ENCODE results near the gene MTHFS. TPM values are rescaled to one million over a fixed set of nuclear protein-coding genes. Genes with fewer than 3 reads are reported as not detected.

MTHFS gene
- total and polyA plus RNA-seq, 7 donors, result 7.8 to 30.5 (median 16.2) TPM

DNA sequence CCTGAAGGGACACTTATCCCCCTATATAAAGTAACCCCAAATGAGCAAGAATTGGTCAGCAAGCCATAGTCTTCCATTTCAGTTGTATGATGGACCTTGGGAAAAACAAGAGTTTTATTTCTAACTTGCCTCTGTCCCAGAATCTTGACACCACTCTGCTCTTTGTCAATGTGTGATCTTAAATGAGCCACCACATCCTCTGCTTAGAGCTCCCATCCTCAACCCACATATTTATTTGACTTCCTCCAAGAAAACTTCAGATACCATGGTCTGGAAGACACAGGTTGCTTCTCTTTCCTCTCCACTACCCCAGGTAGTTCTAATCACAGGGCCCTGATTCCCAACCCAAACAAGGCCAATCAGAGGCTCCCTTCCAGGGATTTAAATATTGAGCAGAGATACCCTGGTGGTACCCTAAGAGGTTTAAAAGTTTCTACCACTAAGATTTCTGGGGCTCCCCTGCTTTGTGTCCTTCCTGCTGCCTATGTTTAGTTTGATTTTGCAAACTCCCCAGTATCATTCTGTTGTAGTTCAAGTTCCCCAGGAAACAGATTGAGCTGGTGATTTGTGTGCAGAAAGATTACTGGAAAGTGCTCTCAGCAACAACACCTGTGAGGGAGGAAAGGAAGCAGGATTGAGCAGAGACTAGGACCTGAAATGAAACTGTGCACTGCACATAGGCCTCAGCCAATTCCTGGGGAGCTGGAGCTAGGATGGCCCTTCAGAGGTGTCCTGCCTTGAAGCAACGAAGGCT is 64.3 kb downstream of the MTHFS start:
- Histone ChIP-seq H3K4me1 (no peaks in the 10 kb centered on the region), H3K9me3 (no peaks in the 10 kb centered on the region), H3K27me3 (ENCODE audit: insufficient read depth in 3 of 3, low read length in 2 of 3) (no peaks in the 10 kb centered on the region), H3K27ac (no peak overlapping the region), H3K4me3 (no peak overlapping the region), H3K36me3 (ENCODE audit: insufficient read depth in 1 of 2, low read depth in 1 of 2) (no peaks in the 10 kb centered on the region)
- WGBS, 3 donors, result 85 to 96% (median 93%) methylated on average over 1 of the region's 1 CpG
- ATAC-seq (no peak), DNase-seq (no peak)
- TF ChIP-seq, protein P1, sequence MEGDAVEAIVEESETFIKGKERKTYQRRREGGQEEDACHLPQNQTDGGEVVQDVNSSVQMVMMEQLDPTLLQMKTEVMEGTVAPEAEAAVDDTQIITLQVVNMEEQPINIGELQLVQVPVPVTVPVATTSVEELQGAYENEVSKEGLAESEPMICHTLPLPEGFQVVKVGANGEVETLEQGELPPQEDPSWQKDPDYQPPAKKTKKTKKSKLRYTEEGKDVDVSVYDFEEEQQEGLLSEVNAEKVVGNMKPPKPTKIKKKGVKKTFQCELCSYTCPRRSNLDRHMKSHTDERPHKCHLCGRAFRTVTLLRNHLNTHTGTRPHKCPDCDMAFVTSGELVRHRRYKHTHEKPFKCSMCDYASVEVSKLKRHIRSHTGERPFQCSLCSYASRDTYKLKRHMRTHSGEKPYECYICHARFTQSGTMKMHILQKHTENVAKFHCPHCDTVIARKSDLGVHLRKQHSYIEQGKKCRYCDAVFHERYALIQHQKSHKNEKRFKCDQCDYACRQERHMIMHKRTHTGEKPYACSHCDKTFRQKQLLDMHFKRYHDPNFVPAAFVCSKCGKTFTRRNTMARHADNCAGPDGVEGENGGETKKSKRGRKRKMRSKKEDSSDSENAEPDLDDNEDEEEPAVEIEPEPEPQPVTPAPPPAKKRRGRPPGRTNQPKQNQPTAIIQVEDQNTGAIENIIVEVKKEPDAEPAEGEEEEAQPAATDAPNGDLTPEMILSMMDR (IDR thresholded peaks at IDR 0.05), result no peak
- intact Hi-C loops (cut with DNase I), result no loop called here

DNA sequence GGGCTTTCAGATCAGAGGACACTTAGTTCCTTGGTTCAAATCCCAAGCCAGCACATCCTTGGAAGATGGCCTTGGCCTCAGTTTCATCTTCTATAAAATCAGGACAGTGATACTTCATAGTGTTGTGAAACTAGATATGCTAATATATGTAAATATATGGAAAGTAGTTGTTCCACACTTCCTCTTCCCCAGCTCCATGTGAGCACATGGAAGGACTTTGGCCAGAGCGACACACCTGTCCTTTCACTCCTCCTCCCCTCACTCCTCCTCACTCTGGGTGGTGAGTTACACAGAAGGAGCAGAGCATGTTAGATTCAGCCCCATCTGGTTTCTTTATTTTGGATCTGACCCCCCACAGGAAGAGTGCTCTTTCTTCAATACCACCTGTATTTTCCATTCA is 65.2 kb downstream of the MTHFS start:
- Histone ChIP-seq H3K4me3 (no peak overlapping the region), H3K27me3 (ENCODE audit: insufficient read depth in 3 of 3, low read length in 2 of 3) (no peaks in the 10 kb centered on the region), H3K9me3 (no peaks in the 10 kb centered on the region), H3K36me3 (ENCODE audit: insufficient read depth in 1 of 2, low read depth in 1 of 2) (no peaks in the 10 kb centered on the region), H3K27ac (no peak overlapping the region), H3K4me1 (no peaks in the 10 kb centered on the region)
- 96 to 100% (median 100%) methylated on average over 1 of the region's 1 CpG for WGBS, 3 donors
- TF ChIP-seq, protein P1 (IDR thresholded peaks at IDR 0.05), result no peak
- intact Hi-C loops (cut with DNase I), result no loop called here
- ATAC-seq (no peak), DNase-seq (no peak)

DNA sequence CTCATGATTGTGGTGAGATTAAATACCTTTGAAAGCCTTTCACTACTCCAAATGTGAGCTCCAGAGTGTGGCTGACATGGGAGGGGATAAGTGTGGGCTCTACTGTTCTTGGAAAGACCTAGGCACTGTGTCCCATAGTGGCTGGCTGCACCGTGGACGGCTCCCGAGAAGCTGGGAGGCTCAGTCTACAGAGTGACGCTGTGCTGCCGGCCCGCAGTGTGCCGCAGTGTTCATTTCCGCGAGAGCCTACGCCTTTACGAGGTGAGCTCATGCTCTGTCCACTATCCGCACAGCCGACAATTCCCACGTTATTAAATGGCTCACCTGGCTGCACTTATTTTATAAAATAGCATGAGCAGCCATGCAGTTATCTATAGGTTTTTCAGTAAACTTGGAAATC is 66.9 kb downstream of the MTHFS start:
- Histone ChIP-seq H3K9me3 (no peaks in the 10 kb centered on the region), H3K27me3 (ENCODE audit: insufficient read depth in 3 of 3, low read length in 2 of 3) (no peaks in the 10 kb centered on the region), H3K4me3 (no peak overlapping the region), H3K27ac (no peak overlapping the region), H3K36me3 (ENCODE audit: insufficient read depth in 1 of 2, low read depth in 1 of 2) (peaks cover 0 to 6% of the 10 kb centered on the region in 2 donors), H3K4me1 (no peaks in the 10 kb centered on the region)
- TF ChIP-seq, protein P1 (IDR thresholded peaks at IDR 0.05), result no peak
- intact Hi-C loops (cut with DNase I), result no loop called here
- no peak for DNase-seq
- ATAC-seq, result no peak
- 92 to 98% (median 95%) methylated on average over 14 of the region's 14 CpGs for WGBS, 3 donors

DNA sequence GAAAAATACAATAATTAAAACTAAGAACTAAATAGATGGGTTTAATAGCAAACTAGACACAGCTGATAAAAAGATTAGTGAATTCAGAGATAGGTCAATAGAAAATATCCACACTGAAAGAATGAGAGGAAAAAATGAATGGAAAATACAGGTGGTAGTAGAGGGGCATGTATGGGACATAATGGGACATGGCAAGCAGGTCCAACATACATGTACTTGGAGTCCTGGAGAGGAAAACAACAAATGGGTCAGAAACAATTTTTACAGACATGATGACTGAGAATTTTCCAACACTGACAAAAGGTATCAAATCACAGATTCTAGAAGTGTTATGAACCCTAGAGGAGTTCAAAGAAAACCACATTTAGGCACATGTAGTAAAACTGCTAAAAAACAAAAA is 68.4 kb downstream of the MTHFS start:
- intact Hi-C loops (cut with DNase I), result no loop called here
- no peak overlapping the region for H3K4me3 ChIP-seq
- H3K27ac ChIP-seq, result no peak overlapping the region
- DNase-seq (no peak), ATAC-seq (no peak)
- no peaks in the 10 kb centered on the region for H3K4me1 ChIP-seq
- no peaks in the 10 kb centered on the region for H3K9me3 ChIP-seq
- H3K36me3 ChIP-seq (ENCODE audit: insufficient read depth in 1 of 2, low read depth in 1 of 2), result peaks cover 0 to 6% of the 10 kb centered on the region in 2 donors
- no peaks in the 10 kb centered on the region for H3K27me3 ChIP-seq (ENCODE audit: insufficient read depth in 3 of 3, low read length in 2 of 3)
- TF ChIP-seq, protein P1 (IDR thresholded peaks at IDR 0.05), result no peak

DNA sequence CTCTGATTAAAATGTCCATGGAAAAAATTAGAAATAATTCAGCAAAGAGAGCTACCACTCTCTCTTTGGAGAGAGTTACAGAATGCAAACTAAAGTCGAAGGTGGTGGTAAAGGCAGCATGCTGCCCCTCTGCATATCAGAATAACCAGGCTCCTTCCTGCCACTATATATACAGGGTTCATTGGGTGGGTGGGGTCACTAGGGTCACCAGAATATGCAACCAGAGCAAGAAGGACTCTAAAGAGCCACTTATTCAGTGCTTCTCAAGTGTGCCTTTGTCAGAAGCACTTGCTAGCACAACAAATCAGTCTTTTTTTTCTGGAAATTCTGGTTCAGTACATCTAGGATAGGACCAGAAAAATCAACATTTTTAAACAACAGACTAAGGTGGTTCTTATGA is 70.0 kb downstream of the MTHFS start:
- Histone ChIP-seq H3K27me3 (ENCODE audit: insufficient read depth in 3 of 3, low read length in 2 of 3) (no peaks in the 10 kb centered on the region), H3K4me3 (no peak overlapping the region), H3K27ac (no peak overlapping the region), H3K9me3 (no peaks in the 10 kb centered on the region), H3K36me3 (ENCODE audit: insufficient read depth in 1 of 2, low read depth in 1 of 2) (peaks cover 0 to 6% of the 10 kb centered on the region in 2 donors), H3K4me1 (no peaks in the 10 kb centered on the region)
- intact Hi-C loops (cut with DNase I), result no loop called here
- WGBS, 3 donors, result 77 to 91% (median 86%) methylated on average over 1 of the region's 1 CpG
- TF ChIP-seq, protein P1 (IDR thresholded peaks at IDR 0.05), result no peak
- no peak for DNase-seq
- ATAC-seq, result no peak

Data from psoas muscle (tissue), 8 donors.